B cell (primary cell): ENCODE measurements around the gene TGFBRAP1. TPM values are rescaled to one million over a fixed set of nuclear protein-coding genes. Genes with fewer than 3 reads are reported as not detected.

Experiments used
- ATAC-seq: fragments of 200-7000 bp; cut with Tn5 transposase; one replicate; pipeline ENCODE4 v1.10.0; 2021; ENCODE audit warnings: low read depth, mild to moderate bottlenecking, moderate number of reproducible peaks, moderate library complexity
- CTCF ChIA-PET: fragments of 350-600 bp; sonication (Branson Sonifier 250); formaldehyde crosslinking; loops from one replicate; lab custom pipeline; 2021; ENCODE audit warnings: antibody characterized with exemption, inconsistent platforms; lab: Charles Lee
- POLR2A ChIA-PET: fragments of 350-600 bp; sonication (Branson Sonifier 250); formaldehyde crosslinking; loops from one replicate; lab custom pipeline; 2021; ENCODE audit warnings: antibody characterized with exemption; lab: Charles Lee
- DNase-seq: peaks from one replicate; pipeline ENCODE4 v3.0.0; 2013
- H2AFZ ChIP-seq: 2 replicates; pipeline ENCODE4 v1.6.1; 2012; ENCODE audit warnings: mild to moderate bottlenecking, low read depth, low read length; ENCODE audit not compliant: insufficient read depth, poor library complexity, severe bottlenecking
- H3K27ac ChIP-seq, 2 donors: 1 replicate in 1 of 2; 2 replicates in 1 of 2; pipeline ENCODE4 v1.5.1; 2012 to 2013; ENCODE audit warnings: low read length in 2 of 2, mild to moderate bottlenecking in 2 of 2, moderate library complexity in 1 of 2
- H3K27me3 ChIP-seq, 4 experiments: fragments of 200-600 bp in 1 of 4; sonication (generic) in 1 of 4; replicated peaks in 1 of 4; 1 replicate in 2 of 4; 2 replicates in 2 of 4; pipeline versions ENCODE4 v1.6.1 to v1.7.0; 2013 to 2016; ENCODE audit warnings: low read length in 3 of 4, mild to moderate bottlenecking in 2 of 4, mixed read lengths in 1 of 4, moderate library complexity in 1 of 4; ENCODE audit not compliant: insufficient read depth in 4 of 4, control insufficient read depth in 3 of 4; ENCODE audit errors: control extremely low read depth in 1 of 4
- H3K36me3 ChIP-seq, 2 experiments: replicated peaks in 1 of 2; 1 replicate in 1 of 2; 2 replicates in 1 of 2; pipeline versions ENCODE4 v1.6.1 to v1.7.1; 2013; ENCODE audit warnings: low read length in 1 of 2; ENCODE audit not compliant: insufficient read depth in 2 of 2, control insufficient read depth in 1 of 2; ENCODE audit errors: control extremely low read depth in 1 of 2, extremely low read depth in 1 of 2
- H3K4me1 ChIP-seq, 2 donors: fragments of 200-600 bp in 1 of 2; sonication (generic) in 1 of 2; 1 replicate in 1 of 2; 2 replicates in 1 of 2; pipeline versions ENCODE4 v1.5.1 to v1.6.1; 2013 to 2017; ENCODE audit warnings: low read length in 2 of 2; ENCODE audit not compliant: control insufficient read depth in 2 of 2, insufficient read depth in 2 of 2
- H3K4me2 ChIP-seq: replicated peaks from 2 replicates; pipeline ENCODE3; 2012; ENCODE audit warnings: mild to moderate bottlenecking, low read depth, low read length; ENCODE audit not compliant: poor library complexity, severe bottlenecking
- H3K4me3 ChIP-seq, 5 experiments: fragments of 200-600 bp in 1 of 5; sonication (generic) in 1 of 5; 1 replicate in 3 of 5; 2 replicates in 2 of 5; pipeline versions ENCODE4 v1.5.1 to v1.7.0; 2011 to 2016; ENCODE audit warnings: low read length in 4 of 5, mild to moderate bottlenecking in 4 of 5, low read depth in 2 of 5, control low read depth in 1 of 5, moderate library complexity in 1 of 5; ENCODE audit not compliant: insufficient read depth in 1 of 5; ENCODE audit errors: control extremely low read depth in 1 of 5, extremely low read depth in 1 of 5
- H3K79me2 ChIP-seq: fragments of 200-600 bp; sonication (generic); one replicate; pipeline ENCODE4 v1.6.0; 2016; ENCODE audit warnings: low read length; ENCODE audit not compliant: control insufficient read depth, insufficient read depth
- H3K9ac ChIP-seq: fragments of 200-600 bp; sonication (generic); 2 replicates; pipeline ENCODE4 v1.6.1; 2017; ENCODE audit warnings: mild to moderate bottlenecking, low read length, moderate library complexity
- H3K9me3 ChIP-seq, 3 donors: one replicate each; pipeline versions ENCODE4 v1.6.1 to v1.7.1; 2013; ENCODE audit warnings: low read length in 2 of 3; ENCODE audit not compliant: control insufficient read depth in 2 of 3, insufficient read depth in 1 of 3; ENCODE audit errors: control extremely low read depth in 1 of 3
- H4K20me1 ChIP-seq: 2 replicates; pipeline ENCODE4 v1.6.0; 2012; ENCODE audit warnings: mild to moderate bottlenecking, low read length; ENCODE audit not compliant: insufficient read depth, control insufficient read depth, poor library complexity, severe bottlenecking
- H3K27ac Mint-ChIP-seq: one replicate; pipeline ENCODE4 v1.8.0; 2021; ENCODE audit warnings: mixed read lengths
- H3K27me3 Mint-ChIP-seq: one replicate; pipeline ENCODE4 v1.8.0; 2021; ENCODE audit warnings: mixed read lengths
- H3K4me1 Mint-ChIP-seq: one replicate; pipeline ENCODE4 v1.8.0; 2021; ENCODE audit warnings: mixed read lengths
- H3K4me3 Mint-ChIP-seq: one replicate; pipeline ENCODE4 v1.8.0; 2021; ENCODE audit warnings: mixed read lengths
- H3K9me3 Mint-ChIP-seq: one replicate; pipeline ENCODE4 v1.8.0; 2022; ENCODE audit warnings: mixed read lengths; ENCODE audit not compliant: insufficient read depth
- CTCF ChIP-seq: fragments of 200-600 bp; IDR thresholded peaks from one replicate; pipeline ENCODE4 v1.8.0; 2022; ENCODE audit warnings: antibody characterized with exemption, mild to moderate bottlenecking
- EZH2 ChIP-seq: IDR thresholded peaks from 2 replicates; pipeline ENCODE4 v1.6.1; 2012; ENCODE audit warnings: borderline replicate concordance, low read depth, mild to moderate bottlenecking, moderate library complexity, low read length; ENCODE audit not compliant: insufficient read depth, poor library complexity, severe bottlenecking
- WGBS: methylation state at CpG from one replicate; pipeline ENCODE4 v1.1.5; 2013; ENCODE audit warnings: missing lambda C conversion rate; ENCODE audit not compliant: insufficient coverage; 5-methylcytosine and 5-hydroxymethylcytosine counted together
- intact Hi-C: fragments of 100-400 bp; cut with micrococcal nuclease; formaldehyde crosslinking; loops from one replicate; pipeline ENCODE4 v1.10.0; 2022
- polyA plus RNA-seq: library from polyadenylated mRNA; depleted of rRNA; stranded (reverse); fragments of >200 nt; gene quantifications from 2 replicates; pipeline ENCODE4 v1.2.3, GENCODE V29; 2012
- total RNA-seq, 2 donors: library from RNA; stranded (reverse); fragments of 120-200 nt in 1 of 2; gene quantifications; 1 replicate in 1 of 2; 2 replicates in 1 of 2; pipeline versions ENCODE4 v1.2.3 to v1.2.4, GENCODE V29; 2013 to 2022

The TGFBRAP1 gene
- total and polyA plus RNA-seq, 2 donors (not counting 1 experiment from before 2014, with no cell fraction given): 9.3 to 21.7 TPM

GRCh38 chr2:105274046-105274445 lies 55.5 kb downstream of the TGFBRAP1 start:
- no peak overlapping the region for H3K4me3 Mint-ChIP-seq
- H3K4me1 Mint-ChIP-seq: no peaks in the 10 kb centered on the region
- H3K4me3 ChIP-seq: no peak overlapping the region
- intact Hi-C loops: no loop called here
- no peaks in the 10 kb centered on the region for H3K27me3 ChIP-seq
- H3K27ac Mint-ChIP-seq: no peak overlapping the region
- WGBS: 89% methylated on average over 1 of the region's 4 CpGs
- H3K79me2 ChIP-seq: no peaks in the 10 kb centered on the region
- ATAC-seq: no peak
- H3K9ac ChIP-seq: no peak overlapping the region
- no peak overlapping the region for H3K27ac ChIP-seq
- TF ChIP-seq EZH2 (no peak), CTCF (no peak)
- H3K9me3 ChIP-seq: no peaks in the 10 kb centered on the region
- POLR2A ChIA-PET: no interaction called here
- no peaks in the 10 kb centered on the region for H3K27me3 Mint-ChIP-seq
- H3K9me3 Mint-ChIP-seq: no peaks in the 10 kb centered on the region
- no peaks in the 10 kb centered on the region for H3K4me1 ChIP-seq
- H4K20me1 ChIP-seq: no peaks in the 10 kb centered on the region
- H3K4me2 ChIP-seq: no peak overlapping the region
- no peak overlapping the region for H2AFZ ChIP-seq
- DNase-seq: no peak
- peaks cover 2 to 87% of the 10 kb centered on the region in 2 experiments for H3K36me3 ChIP-seq
- CTCF ChIA-PET: no interaction called here

- Histone ChIP-seq H3K9ac (no peak overlapping the region), H3K4me1 (no peaks in the 10 kb centered on the region), H3K79me2 (no peaks in the 10 kb centered on the region), H3K4me3 (no peak overlapping the region), H3K4me2 (no peak overlapping the region), H3K9me3 (no peaks in the 10 kb centered on the region), H4K20me1 (no peaks in the 10 kb centered on the region), H3K27ac (no peak overlapping the region), H3K27me3 (no peaks in the 10 kb centered on the region), H3K36me3 (peaks cover 2 to 91% of the 10 kb centered on the region in 2 experiments), H2AFZ (no peak overlapping the region)
- intact Hi-C loops: no loop called here
- no peak for TF ChIP-seq EZH2
- no peak for TF ChIP-seq CTCF
- Mint-ChIP-seq H3K27me3 (no peaks in the 10 kb centered on the region), H3K4me1 (no peaks in the 10 kb centered on the region), H3K9me3 (no peaks in the 10 kb centered on the region), H3K4me3 (no peak overlapping the region), H3K27ac (no peak overlapping the region)
- WGBS: 90% methylated on average over 8 of the region's 9 CpGs
- CTCF ChIA-PET: no interaction called here
- DNase-seq: no peak
- POLR2A ChIA-PET: no interaction called here
- no peak for ATAC-seq
Observed at GRCh38 chr2:105272176-105272575, 57.4 kb downstream of the TGFBRAP1 start.
